Measurements from ENCODE around the gene THSD4.

THSD4 gene

GRCh38 chr15:71288348-71288955, 173.2 kb downstream of the THSD4 start:
- TF ChIP-seq CTCF (IDR thresholded peaks at IDR 0.05), result no peak

GRCh38 chr15:71290002-71290401, 174.7 kb downstream of the THSD4 start:
- no peak for TF ChIP-seq CTCF (IDR thresholded peaks at IDR 0.05)

- no peak for TF ChIP-seq CTCF (IDR thresholded peaks at IDR 0.05)
Measured at GRCh38 chr15:71290881-71291635, 175.8 kb downstream of the THSD4 start.

GRCh38 chr15:71291723-71292122, 176.5 kb downstream of the THSD4 start:
- no peak for TF ChIP-seq CTCF (IDR thresholded peaks at IDR 0.05)

GRCh38 chr15:71293723-71294122, 178.5 kb downstream of the THSD4 start:
- no peak for TF ChIP-seq CTCF (IDR thresholded peaks at IDR 0.05)

GRCh38 chr15:71294251-71294910, 179.1 kb downstream of the THSD4 start:
- no peak for TF ChIP-seq CTCF (IDR thresholded peaks at IDR 0.05)

- no peak for TF ChIP-seq CTCF (IDR thresholded peaks at IDR 0.05)
Measured at GRCh38 chr15:71294911-71295602, 179.8 kb downstream of the THSD4 start.

Data from LNCAP (cell line).